PC-3 (cell line): Measurements from ENCODE around the gene AGRN.
"Not testable (repeated sequence)": the region's sequence is repeated elsewhere in the genome, so short reads cannot be mapped to it uniquely, and the experiment has no call there.

Experiments used
- CTCF ChIP-seq: fragments of 300-600 bp; sonication (generic); conservative IDR thresholded peaks from 2 replicates; pipeline ENCODE4 v1.5.1; 2017; ENCODE audit warnings: antibody characterized with exemption, low read depth, mild to moderate bottlenecking, low read length
- EZH2phosphoT487 ChIP-seq: fragments of 300-600 bp; sonication (generic); IDR thresholded peaks from 2 replicates; pipeline ENCODE4 v1.6.1; 2018; ENCODE audit warnings: mild to moderate bottlenecking, antibody characterized with exemption, low read length, borderline replicate concordance

DNA sequence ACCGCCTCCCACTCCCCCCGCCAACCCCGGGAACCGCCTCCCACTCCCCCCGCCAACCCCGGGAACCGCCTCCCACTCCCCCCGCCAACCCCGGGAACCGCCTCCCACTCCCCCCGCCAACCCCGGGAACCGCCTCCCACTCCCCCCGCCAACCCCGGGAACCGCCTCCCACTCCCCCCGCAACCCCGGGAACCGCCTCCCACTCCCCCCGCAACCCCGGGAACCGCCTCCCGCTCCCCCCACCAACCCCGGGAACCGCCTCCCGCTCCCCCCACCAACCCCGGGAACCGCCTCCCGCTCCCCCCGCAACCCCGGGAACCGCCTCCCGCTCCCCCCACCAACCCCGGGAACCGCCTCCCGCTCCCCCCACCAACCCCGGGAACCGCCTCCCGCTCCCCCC lies 43.1 kb upstream of the AGRN start:
- TF ChIP-seq CTCF, EZH2phosphoT487: not testable (repeated sequence)
